CD1c-positive myeloid dendritic cell (primary cell): ENCODE results near the gene KIF13A.
"Not testable (repeated sequence)": the region's sequence is repeated elsewhere in the genome, so short reads cannot be mapped to it uniquely, and the experiment has no call there.

Experiments used
- DNase-seq: peaks from one replicate; pipeline ENCODE4 v3.0.0-alpha.2; 2016; ENCODE audit errors: extremely low spot score

Gene KIF13A

GRCh38 chr6:17790489-17790888 is 196.9 kb downstream of the KIF13A start:
- no peak for DNase-seq

GRCh38 chr6:17785094-17785787 is 202.2 kb downstream of the KIF13A start:
- no peak for DNase-seq

DNA sequence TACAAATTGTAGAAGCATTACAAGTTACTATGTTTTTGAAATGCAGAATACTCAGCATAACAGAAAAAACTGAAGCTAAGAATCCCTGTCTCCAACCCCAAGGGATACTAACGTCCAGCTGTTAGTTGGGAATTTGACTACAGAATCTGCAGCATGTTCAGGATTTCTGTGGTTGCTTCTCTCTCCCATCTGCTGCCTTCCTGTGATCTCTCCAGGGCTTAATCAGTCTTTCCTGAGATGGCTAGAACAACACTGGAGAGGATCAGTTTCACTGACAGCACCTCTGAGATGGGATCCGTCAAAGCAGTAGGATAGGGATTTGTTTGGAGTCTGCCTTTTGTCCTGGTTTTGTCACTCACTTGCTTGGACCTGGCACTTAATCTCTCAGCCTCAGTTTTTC is 207.4 kb downstream of the KIF13A start:
- DNase-seq, result no peak

DNA sequence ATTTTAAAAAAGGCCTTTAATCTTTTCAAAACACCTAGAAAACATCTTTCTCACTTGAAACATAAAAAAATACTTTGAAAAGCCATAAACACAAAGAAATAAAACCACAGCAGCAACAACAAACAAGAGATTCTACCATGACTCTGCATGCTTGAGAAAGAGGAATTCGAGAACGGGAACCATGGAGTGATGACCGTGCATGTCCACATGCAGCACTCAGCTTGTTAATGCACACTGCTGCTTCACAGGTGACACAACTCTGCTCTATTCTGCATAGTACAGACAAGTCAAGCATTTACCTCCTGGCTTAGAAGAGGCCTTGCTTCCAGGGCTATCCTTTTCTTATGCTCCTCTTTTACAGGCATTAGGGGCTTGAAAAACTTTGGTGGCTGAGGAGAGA is 215.8 kb downstream of the KIF13A start:
- peak; percentile 16 for DNase-seq

GRCh38 chr6:17768881-17769280 is 218.6 kb downstream of the KIF13A start:
- DNase-seq, result no peak

DNA sequence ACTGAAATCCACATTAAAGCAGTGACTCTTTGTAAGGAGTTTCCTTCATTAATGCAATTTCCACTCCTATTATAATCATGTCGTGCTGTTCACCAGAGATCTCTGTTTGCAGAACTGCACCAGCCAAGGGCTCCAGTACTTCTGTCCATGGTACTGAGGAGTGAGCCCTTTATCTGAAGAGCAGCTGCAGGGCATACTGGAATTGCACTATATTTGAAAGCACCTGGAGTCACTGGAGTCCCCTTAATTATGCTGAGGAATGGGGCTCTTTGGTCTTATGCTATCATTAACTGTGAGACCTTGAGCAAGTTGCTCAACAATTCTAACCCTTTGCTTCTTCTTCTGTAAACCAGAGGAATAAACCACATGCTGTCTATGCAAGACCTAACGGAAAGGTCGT is 219.0 kb downstream of the KIF13A start:
- no peak for DNase-seq

DNA sequence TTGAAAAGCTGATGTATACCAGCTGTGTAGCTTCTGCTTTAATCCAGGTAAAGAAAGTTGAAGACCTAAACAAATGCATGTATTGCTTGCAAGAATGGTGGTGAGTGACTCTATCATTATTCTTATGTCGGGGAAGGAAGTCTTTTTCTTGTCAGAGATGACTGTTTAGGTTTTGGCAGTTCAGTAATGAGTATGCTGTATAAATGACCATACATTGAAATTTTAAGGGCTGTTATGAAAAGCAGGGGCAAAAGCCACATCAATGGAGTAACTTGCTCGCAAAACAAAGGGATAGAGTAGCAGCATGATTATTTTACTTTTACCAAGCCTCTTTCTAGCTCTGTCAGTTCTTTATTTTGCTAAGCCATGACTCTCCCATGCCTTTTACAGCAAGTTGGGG is 224.8 kb downstream of the KIF13A start:
- no peak for DNase-seq

GRCh38 chr6:17758119-17758518 is 229.3 kb downstream of the KIF13A start:
- no peak for DNase-seq

DNA sequence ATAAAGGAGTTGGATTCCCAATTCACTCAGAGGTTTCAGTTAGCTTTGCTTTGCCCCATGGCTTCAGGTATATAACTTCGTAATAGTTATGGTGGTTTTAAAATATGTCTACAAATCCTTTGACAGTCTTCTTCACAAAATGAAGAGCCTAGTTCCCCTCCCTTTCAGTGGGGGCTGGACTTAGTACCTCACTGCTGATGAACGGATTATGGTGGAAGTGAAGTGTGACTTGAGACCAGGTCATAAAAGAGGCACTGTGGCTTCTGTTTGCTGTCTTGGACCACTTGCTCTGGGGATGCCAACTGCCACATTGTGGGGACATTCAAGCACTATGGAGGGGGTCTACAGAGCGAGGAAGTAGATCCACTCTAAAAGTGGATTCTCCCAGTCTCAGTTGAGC is 233.2 kb downstream of the KIF13A start:
- no peak for DNase-seq

DNA sequence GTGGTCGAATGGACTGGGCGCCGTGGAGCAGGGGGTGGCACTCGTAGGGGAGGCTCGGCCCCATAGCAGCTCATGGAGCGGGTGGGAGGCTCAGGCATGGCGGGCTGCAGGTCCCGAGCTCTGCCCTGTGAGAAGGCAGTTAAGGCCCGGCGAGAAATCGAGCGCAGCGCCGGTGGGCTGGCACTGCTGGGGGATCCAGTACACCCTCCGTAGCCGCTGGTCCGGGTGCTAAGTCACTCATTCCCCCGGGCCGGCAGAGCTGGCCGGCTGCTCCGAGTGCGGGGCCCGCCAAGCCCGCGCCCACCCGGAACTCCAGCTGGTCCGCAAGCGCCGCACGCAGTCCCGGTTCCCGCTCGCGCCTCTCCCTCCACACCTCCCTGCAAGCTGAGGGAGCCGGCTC is 242.1 kb downstream of the KIF13A start:
- DNase-seq, result not testable (repeated sequence)

GRCh38 chr6:17744757-17745308 is 242.6 kb downstream of the KIF13A start:
- not testable (repeated sequence) for DNase-seq

GRCh38 chr6:17744019-17744756 is 243.2 kb downstream of the KIF13A start:
- no peak for DNase-seq

DNA sequence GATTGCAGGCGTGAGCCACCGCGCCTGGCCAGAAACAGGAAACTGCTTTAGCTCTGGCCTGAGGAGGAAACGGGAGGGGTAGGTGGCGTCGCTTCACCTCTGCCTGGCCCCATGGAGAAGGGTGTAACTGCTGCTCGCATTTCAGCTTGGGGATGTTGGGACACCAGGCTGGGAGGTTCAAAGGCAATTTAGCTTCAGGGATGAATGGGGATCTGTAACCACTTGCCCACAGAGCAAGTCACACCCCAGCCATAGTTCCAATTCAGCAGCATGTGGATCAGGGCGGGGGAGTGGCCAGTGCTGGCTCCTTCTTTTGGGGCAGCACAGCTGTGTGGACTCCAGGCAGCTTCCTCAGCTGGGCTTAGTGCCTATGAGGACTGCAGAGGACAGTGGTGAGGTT is 245.9 kb downstream of the KIF13A start:
- no peak for DNase-seq

DNA sequence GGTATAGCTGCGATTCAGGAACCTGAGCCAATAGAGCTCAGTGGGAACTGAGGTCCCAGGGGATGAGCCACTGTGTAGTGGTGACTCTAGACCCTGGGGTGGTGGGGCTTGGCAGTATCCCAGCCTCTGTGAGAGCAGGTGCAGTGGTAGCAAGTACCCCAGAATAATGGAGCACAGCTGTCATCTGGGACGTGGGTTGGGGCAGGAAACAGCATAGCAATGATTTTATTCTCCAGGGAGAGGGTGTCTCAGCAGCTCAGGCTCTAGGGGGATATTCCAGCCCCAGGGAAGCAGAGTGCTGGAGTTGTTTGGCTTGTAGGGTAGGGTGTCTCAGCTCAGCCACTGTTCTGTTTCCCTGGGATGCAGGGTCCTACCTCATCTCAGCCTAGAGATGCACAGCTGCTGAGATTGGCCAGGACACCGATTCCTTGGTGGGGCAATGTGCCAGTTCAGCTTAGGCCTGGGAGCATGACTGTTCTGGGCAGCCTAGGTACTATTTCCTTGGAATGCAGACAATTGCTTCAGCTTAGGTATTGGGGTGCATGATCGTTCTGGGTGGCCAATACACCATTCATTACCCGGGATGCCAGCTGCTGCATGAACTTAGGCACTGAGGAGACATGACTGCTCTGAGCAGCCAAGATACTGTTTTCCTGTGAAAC is 246.7 kb downstream of the KIF13A start:
- DNase-seq, result no peak

- no peak for DNase-seq
Measured at GRCh38 chr6:17737704-17738252, 249.7 kb downstream of the KIF13A start.

GRCh38 chr6:17735311-17735710 is 252.1 kb downstream of the KIF13A start:
- not testable (repeated sequence) for DNase-seq

DNA sequence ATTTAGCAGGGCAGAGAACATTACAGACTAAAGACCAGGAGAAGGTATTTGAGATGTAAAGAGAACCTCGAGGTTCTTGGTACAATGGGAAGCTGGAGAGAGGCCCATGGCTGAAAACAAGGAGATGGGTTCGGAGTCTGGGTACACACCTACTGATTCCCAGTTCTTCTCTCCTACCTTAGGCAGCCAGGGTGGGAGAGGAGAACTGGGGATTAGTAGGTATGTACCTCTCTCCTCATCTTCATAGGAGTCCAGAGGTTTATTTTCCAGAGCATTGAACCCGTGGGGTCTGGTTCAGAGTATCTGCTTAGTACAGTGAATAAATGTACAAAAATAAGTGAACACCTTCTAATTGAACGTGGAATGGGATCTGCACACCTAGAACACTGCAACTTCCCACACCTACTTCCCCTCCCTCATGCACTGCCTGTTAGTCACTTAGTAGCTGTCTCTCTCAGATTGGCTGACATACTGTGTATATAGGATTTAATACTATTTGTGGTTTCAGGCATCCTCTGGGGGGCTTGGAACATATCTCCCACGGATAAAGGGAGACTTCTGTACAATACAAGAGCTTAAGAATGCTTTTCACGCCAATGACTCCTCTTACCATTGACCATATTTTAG is 257.2 kb downstream of the KIF13A start:
- no peak for DNase-seq

GRCh38 chr6:17729223-17730077 is 258.0 kb downstream of the KIF13A start:
- DNase-seq, result no peak

GRCh38 chr6:17728551-17729222 is 258.7 kb downstream of the KIF13A start:
- DNase-seq, result no peak

DNA sequence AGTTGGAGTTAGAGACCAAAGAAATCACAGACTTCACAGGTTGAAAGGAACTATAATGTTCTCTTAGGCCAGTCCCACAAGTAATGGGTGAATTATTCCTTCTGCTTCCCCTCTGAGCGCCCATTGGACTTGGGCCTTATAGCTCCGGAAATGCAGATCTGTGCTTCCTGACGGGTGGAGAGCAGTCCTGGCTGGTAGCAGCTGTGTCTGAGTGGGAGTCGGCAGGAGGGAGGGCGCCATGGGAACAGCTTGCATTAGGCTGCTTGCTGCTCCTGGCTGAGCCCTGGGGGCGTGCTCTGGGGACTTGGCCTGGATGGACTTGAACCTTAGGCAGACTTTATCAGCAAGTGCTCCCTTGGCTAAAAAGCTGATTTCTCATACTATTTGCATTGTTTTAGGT is 262.4 kb downstream of the KIF13A start:
- no peak for DNase-seq
